H1 (cell line): ENCODE data around the gene GOLIM4. TPM values are rescaled to one million over a fixed set of nuclear protein-coding genes. Genes with fewer than 3 reads are reported as not detected.

Source experiments
- EGR1 ChIP-seq: IDR thresholded peaks from 2 replicates; pipeline ENCODE4 v1.6.1; 2011; ENCODE audit warnings: low read depth, low read length, borderline replicate concordance
- NRF1 ChIP-seq: IDR thresholded peaks from 2 replicates; pipeline ENCODE4 v1.6.1; 2011; ENCODE audit warnings: mild to moderate bottlenecking, low read depth, low read length, improper control_type of control experiment
- RNF2 ChIP-seq: fragments of 200-900, 300-1000 bp; sonication (generic); IDR thresholded peaks from 2 replicates; pipeline ENCODE4 v1.7.1; 2016; ENCODE audit warnings: borderline replicate concordance, low read depth, mild to moderate bottlenecking, antibody characterized with exemption, low read length; ENCODE audit not compliant: poor library complexity, severe bottlenecking; ENCODE audit errors: missing control alignments
- TCF12 ChIP-seq: IDR thresholded peaks from 2 replicates; pipeline ENCODE4 v1.6.1; 2011; ENCODE audit warnings: low read depth, mild to moderate bottlenecking, low read length
- polyA plus RNA-seq, 7 experiments: library from polyadenylated mRNA; depleted of rRNA in 3 of 7; stranded (reverse) in 5 of 7; unstranded in 2 of 7; fragments of >200 nt in 5 of 7; fragments of 200-250 nt in 2 of 7; gene quantifications; 1 replicate in 5 of 7; 2 replicates in 1 of 7; 4 replicates in 1 of 7; pipeline versions ENCODE4 v1.2.1 to v1.2.3, GENCODE V29; 2011 to 2013; ENCODE audit warnings: missing spikeins in 2 of 7, mixed read lengths in 2 of 7
- total RNA-seq: library from RNA; stranded (reverse); fragmentation: NEBNext Ultra II Directional; extraction: Animal tissue kit (Norgen Biotek cat#: 25700); gene quantifications from 2 replicates; pipeline ENCODE4 v1.2.1, GENCODE V29; 2021

GOLIM4 gene
- total and polyA plus RNA-seq, 2 of the 8 experiments (the other 6 are each of a cell fraction or from before 2014, with no cell fraction given), result 5.6 to 29.7 TPM

GRCh38 chr3:168073842-168074605 lies 21.7 kb downstream of the GOLIM4 start (continued):
- TF ChIP-seq RNF2 (no peak), TCF12 (no peak), NRF1 (no peak), EGR1 (no peak)
